PC-3 (cell line): ENCODE data around the gene AK4. TPM values are rescaled to one million over a fixed set of nuclear protein-coding genes. Genes with fewer than 3 reads are reported as not detected.
"Not testable (repeated sequence)": the region's sequence is repeated elsewhere in the genome, so short reads cannot be mapped to it uniquely, and the experiment has no call there.

ENCODE experiments used
- ATAC-seq: fragments of 200-7000 bp; cut with Tn5 transposase; 2 replicates; pipeline ENCODE4 v1.9.1; 2020; ENCODE audit warnings: mild to moderate bottlenecking, moderate library complexity
- BruUV-seq: library from RNA; stranded (reverse); fragments of 400-500 nt; replicated peaks from 2 replicates; lab custom pipeline; 2021; lab: Mats Ljungman, UMichigan
- CTCF ChIA-PET: fragments of 300-600 bp; sonication (Branson Sonifier 250); formaldehyde crosslinking; loops from one replicate; lab custom pipeline; 2022; ENCODE audit warnings: antibody characterized with exemption; lab: Charles Lee
- POLR2A ChIA-PET: fragments of 300-600 bp; sonication (Branson Sonifier 250); formaldehyde crosslinking; loops from one replicate; lab custom pipeline; 2022; ENCODE audit warnings: antibody characterized with exemption; ENCODE audit not compliant: unreplicated experiment; lab: Charles Lee
- DNase-seq: peaks from one replicate; pipeline ENCODE4 v3.0.0-alpha.2; 2015
- H2AFZ ChIP-seq: fragments of 300-600 bp; sonication (generic); 2 replicates; pipeline ENCODE4 v1.6.0; 2016; ENCODE audit warnings: antibody characterized with exemption, low read length
- H3F3A ChIP-seq: fragments of 300-600 bp; sonication (generic); one replicate; pipeline ENCODE4 v1.6.0; 2017; ENCODE audit warnings: antibody characterized with exemption, low read length, control low read depth, mild to moderate bottlenecking; ENCODE audit not compliant: unreplicated experiment
- H3K27ac ChIP-seq: fragments of 300-600 bp; sonication (generic); 2 replicates; pipeline ENCODE4 v1.5.1; 2016; ENCODE audit warnings: mild to moderate bottlenecking, low read length
- H3K27me3 ChIP-seq: fragments of 300-600 bp; sonication (generic); 2 replicates; pipeline ENCODE4 v1.6.1; 2016; ENCODE audit warnings: low read length, mixed read lengths
- H3K36me3 ChIP-seq: fragments of 300-600 bp; sonication (generic); 2 replicates; pipeline ENCODE4 v1.6.1; 2016; ENCODE audit warnings: low read depth, mixed run types, low read length, mixed read lengths
- H3K4me1 ChIP-seq: fragments of 300-600 bp; sonication (generic); 2 replicates; pipeline ENCODE4 v1.5.1; 2016; ENCODE audit warnings: low read length; ENCODE audit not compliant: insufficient read depth
- H3K4me2 ChIP-seq: fragments of 300-600 bp; sonication (generic); 2 replicates; pipeline ENCODE4 v1.6.0; 2016; ENCODE audit warnings: low read length
- H3K4me3 ChIP-seq: fragments of 300-600 bp; sonication (generic); 2 replicates; pipeline ENCODE4 v1.5.1; 2016; ENCODE audit warnings: mild to moderate bottlenecking, low read length, mixed read lengths
- H3K79me2 ChIP-seq: fragments of 300-600 bp; sonication (generic); 2 replicates; pipeline ENCODE4 v1.6.1; 2017; ENCODE audit warnings: low read length, mixed read lengths
- H3K9ac ChIP-seq: fragments of 300-600 bp; sonication (generic); 2 replicates; pipeline ENCODE4 v1.6.0; 2016; ENCODE audit warnings: mild to moderate bottlenecking, low read length
- H3K9me2 ChIP-seq: fragments of 300-600 bp; sonication (generic); replicated peaks from 2 replicates; pipeline ENCODE4 v1.6.1; 2016; ENCODE audit warnings: mixed run types, low read length, mixed read lengths
- H3K9me3 ChIP-seq: fragments of 300-600 bp; sonication (generic); 2 replicates; pipeline ENCODE4 v1.6.1; 2016; ENCODE audit warnings: low read length, mixed read lengths
- H4K20me1 ChIP-seq: fragments of 300-600 bp; sonication (generic); 2 replicates; pipeline ENCODE4 v1.6.1; 2016; ENCODE audit warnings: low read length, mixed read lengths
- EZH2 ChIP-seq: fragments of 300-600 bp; sonication (generic); IDR thresholded peaks from one replicate; pipeline ENCODE4 v1.6.1; 2017; ENCODE audit warnings: antibody characterized with exemption, mild to moderate bottlenecking, low read length; ENCODE audit not compliant: unreplicated experiment
- EZH2phosphoT487 ChIP-seq: fragments of 300-600 bp; sonication (generic); IDR thresholded peaks from 2 replicates; pipeline ENCODE4 v1.6.1; 2018; ENCODE audit warnings: mild to moderate bottlenecking, antibody characterized with exemption, low read length, borderline replicate concordance
- intact Hi-C: fragments of 100-400 bp; cut with micrococcal nuclease; formaldehyde crosslinking; loops from 2 replicates; pipeline ENCODE4 v1.9.0; 2023
- total RNA-seq: library from RNA; depleted of rRNA; stranded (reverse); fragments of >200 nt; gene quantifications from 2 replicates; pipeline ENCODE4 v1.2.3, GENCODE V29; 2014
- TF ChIP-seq, protein P1 (sequence below): fragments of 300-600 bp; sonication (generic); conservative IDR thresholded peaks from 2 replicates; pipeline ENCODE4 v1.5.1; 2017; ENCODE audit warnings: antibody characterized with exemption, low read depth, mild to moderate bottlenecking, low read length

AK4 gene
- total RNA-seq, 1 experiment from 2014 or later, result 98.9 TPM

DNA sequence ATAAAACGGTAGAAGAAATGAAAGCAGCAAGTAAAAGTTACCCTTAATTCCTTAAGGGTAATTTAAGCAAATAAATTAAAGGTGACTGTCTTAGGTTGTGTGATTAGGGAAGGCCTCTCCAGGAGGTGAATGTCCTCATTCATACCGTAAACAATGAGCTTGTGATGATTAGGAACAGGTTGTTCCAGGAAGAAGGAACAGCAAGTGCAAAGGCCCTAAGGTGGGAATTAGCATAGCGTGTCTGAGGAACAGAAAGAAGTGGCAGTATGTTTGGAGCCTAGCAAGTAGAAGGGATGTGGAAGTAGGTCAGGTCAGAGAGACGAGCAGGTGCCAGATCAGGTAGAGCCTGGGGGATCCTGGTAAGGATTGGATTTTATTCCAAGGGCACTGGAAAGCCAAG is 5.6 kb downstream of the AK4 start:
- TF ChIP-seq EZH2phosphoT487 (no peak), EZH2 (no peak)
- TF ChIP-seq, protein P1, sequence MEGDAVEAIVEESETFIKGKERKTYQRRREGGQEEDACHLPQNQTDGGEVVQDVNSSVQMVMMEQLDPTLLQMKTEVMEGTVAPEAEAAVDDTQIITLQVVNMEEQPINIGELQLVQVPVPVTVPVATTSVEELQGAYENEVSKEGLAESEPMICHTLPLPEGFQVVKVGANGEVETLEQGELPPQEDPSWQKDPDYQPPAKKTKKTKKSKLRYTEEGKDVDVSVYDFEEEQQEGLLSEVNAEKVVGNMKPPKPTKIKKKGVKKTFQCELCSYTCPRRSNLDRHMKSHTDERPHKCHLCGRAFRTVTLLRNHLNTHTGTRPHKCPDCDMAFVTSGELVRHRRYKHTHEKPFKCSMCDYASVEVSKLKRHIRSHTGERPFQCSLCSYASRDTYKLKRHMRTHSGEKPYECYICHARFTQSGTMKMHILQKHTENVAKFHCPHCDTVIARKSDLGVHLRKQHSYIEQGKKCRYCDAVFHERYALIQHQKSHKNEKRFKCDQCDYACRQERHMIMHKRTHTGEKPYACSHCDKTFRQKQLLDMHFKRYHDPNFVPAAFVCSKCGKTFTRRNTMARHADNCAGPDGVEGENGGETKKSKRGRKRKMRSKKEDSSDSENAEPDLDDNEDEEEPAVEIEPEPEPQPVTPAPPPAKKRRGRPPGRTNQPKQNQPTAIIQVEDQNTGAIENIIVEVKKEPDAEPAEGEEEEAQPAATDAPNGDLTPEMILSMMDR, result no peak
- no TSS peak for BruUV-seq
- no peaks in the 10 kb centered on the region for H3K36me3 ChIP-seq
- H3K4me2 ChIP-seq, result no peak overlapping the region
- H2AFZ ChIP-seq, result no peak overlapping the region
- intact Hi-C loops, result no loop called here
- ChIA-PET CTCF (no interaction called here), POLR2A (no interaction called here)
- H3K4me1 ChIP-seq, result peaks cover 15% of the 10 kb centered on the region; the same call in 1 of the 2 replicates
- H3K79me2 ChIP-seq, result peaks cover 97% of the 10 kb centered on the region
- no peaks in the 10 kb centered on the region for H3K9me2 ChIP-seq
- H3K4me3 ChIP-seq, result no peak overlapping the region
- DNase-seq (no peak), ATAC-seq (no peak)
- no peaks in the 10 kb centered on the region for H3F3A ChIP-seq
- H3K27ac ChIP-seq, result no peak overlapping the region
- no peaks in the 10 kb centered on the region for H3K27me3 ChIP-seq
- H4K20me1 ChIP-seq, result peaks cover 7% of the 10 kb centered on the region; the same call in 1 of the 2 replicates
- H3K9me3 ChIP-seq, result no peaks in the 10 kb centered on the region
- no peak overlapping the region for H3K9ac ChIP-seq

GRCh38 chr1:65156910-65157545 is 9.0 kb downstream of the AK4 start:
- CTCF ChIA-PET, result no interaction called here

DNA sequence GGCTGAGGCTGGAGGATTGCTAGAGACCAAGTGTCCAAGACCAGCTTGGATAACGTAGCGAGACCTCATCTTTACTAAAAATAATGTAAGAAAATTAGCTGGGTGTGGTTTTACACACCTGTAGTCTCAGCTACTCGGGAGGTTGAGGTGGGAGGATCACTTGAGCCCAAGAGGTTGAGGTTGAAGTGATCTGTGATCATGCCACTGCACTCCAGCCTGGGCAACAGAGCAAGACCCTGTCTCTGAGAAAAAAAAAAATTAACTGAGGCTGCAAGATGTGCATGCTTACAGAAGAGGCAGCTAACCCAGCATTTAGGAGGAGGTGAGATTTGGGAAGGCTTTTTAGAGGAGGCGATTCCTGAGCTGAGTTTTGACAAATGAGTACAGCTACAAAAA is 9.5 kb downstream of the AK4 start:
- no peaks in the 10 kb centered on the region; the same call in 1 of the 2 replicates for H4K20me1 ChIP-seq
- H3K4me3 ChIP-seq, result no peak overlapping the region
- no peaks in the 10 kb centered on the region for H3K27me3 ChIP-seq
- no peak overlapping the region for H2AFZ ChIP-seq
- H3K36me3 ChIP-seq, result no peaks in the 10 kb centered on the region
- no peak overlapping the region for H3K27ac ChIP-seq
- H3K4me2 ChIP-seq, result no peak overlapping the region
- DNase-seq (no peak), ATAC-seq (no peak)
- H3F3A ChIP-seq, result no peaks in the 10 kb centered on the region
- POLR2A ChIA-PET, result no interaction called here
- H3K4me1 ChIP-seq, result no peaks in the 10 kb centered on the region
- peaks cover 100% of the 10 kb centered on the region for H3K79me2 ChIP-seq
- no peaks in the 10 kb centered on the region for H3K9me3 ChIP-seq
- no peaks in the 10 kb centered on the region for H3K9me2 ChIP-seq
- CTCF ChIA-PET, result no interaction called here
- intact Hi-C loops, result no loop called here
- TF ChIP-seq EZH2 (no peak), EZH2phosphoT487 (no peak)
- TF ChIP-seq, protein P1, result no peak
- H3K9ac ChIP-seq, result no peak overlapping the region
- BruUV-seq, result no TSS peak

More at GRCh38 chr1:65156910-65157545, 9.0 kb downstream of the AK4 start:
- Histone ChIP-seq H3K36me3 (no peaks in the 10 kb centered on the region), H2AFZ (no peak overlapping the region), H3K4me2 (no peak overlapping the region), H3K27me3 (no peaks in the 10 kb centered on the region), H3K9me3 (no peaks in the 10 kb centered on the region), H3K4me3 (no peak overlapping the region), H3K9me2 (no peaks in the 10 kb centered on the region), H3F3A (no peaks in the 10 kb centered on the region), H3K9ac (no peak overlapping the region), H3K79me2 (peaks cover 97% of the 10 kb centered on the region), H4K20me1 (no peaks in the 10 kb centered on the region; the same call in 1 of the 2 replicates), H3K4me1 (no peaks in the 10 kb centered on the region), H3K27ac (no peak overlapping the region)
- intact Hi-C loops, result no loop called here
- TF ChIP-seq, protein P1, result no peak
- no peak for TF ChIP-seq EZH2
- TF ChIP-seq EZH2phosphoT487, result no peak
- no TSS peak for BruUV-seq
- ATAC-seq (no peak), DNase-seq (no peak)
- POLR2A ChIA-PET, result no interaction called here

DNA sequence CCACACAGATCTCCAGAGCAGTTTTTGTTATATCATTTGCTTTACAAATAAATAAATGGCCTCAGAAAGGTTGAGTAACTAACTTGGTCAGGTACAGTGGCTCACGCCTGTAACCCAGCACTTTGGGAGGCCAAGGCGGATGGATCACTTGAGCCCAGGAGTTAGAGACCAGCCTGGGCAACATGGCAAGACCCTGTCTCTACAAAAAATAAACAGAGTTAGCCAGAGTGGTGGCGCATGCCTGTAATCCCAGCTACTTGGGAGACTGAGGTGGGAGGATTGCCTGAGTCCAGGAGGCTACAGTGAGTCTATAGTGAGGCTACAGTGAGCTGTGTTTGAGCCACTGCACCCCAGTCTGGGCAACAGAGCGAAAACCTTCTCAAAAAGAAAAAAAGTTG is 11.3 kb downstream of the AK4 start:
- CTCF ChIA-PET, H3K9me2 ChIP-seq, H3K27ac ChIP-seq, POLR2A ChIA-PET, BruUV-seq, H3F3A ChIP-seq, H3K36me3 ChIP-seq, H3K4me1 ChIP-seq, H2AFZ ChIP-seq, H3K27me3 ChIP-seq, H3K9me3 ChIP-seq, DNase-seq, intact Hi-C loops, H3K9ac ChIP-seq, H4K20me1 ChIP-seq, ATAC-seq, H3K4me3 ChIP-seq, H3K4me2 ChIP-seq: not testable (repeated sequence)
- peaks cover 100% of the 10 kb centered on the region for H3K79me2 ChIP-seq
